GM19468 (cell line): ENCODE measurements around the gene RB1.
"Not testable (repeated sequence)": the region's sequence is repeated elsewhere in the genome, so short reads cannot be mapped to it uniquely, and the experiment has no call there.

Experiments
- ATAC-seq: cut with Tn5 transposase; IDR thresholded peaks from one replicate; pipeline ENCODE4 v1.9.1; 2021; ENCODE audit warnings: mild to moderate bottlenecking, moderate library complexity, moderate number of reproducible peaks; ENCODE audit not compliant: unreplicated experiment; ENCODE audit errors: extremely low read depth

RB1 gene

DNA sequence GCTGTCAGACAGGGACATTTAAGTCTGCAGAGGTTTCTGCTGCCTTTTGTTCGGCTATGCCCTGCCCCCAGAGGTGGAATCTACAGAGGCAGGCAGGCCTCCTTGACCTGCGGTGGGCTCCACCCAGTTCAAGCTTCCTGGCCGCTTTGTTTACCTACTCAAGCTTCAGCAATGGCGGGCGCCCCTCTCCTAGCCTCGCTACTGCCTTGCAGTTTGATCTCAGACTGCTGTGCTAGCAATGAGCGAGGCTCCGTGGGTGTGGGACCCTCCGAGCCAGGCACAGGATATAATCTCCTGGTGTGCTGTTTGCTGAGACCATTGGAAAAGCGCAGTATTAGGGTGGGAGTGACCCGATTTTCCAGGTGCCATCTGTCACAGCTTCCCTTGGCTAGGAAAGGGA lies 35.6 kb downstream of the RB1 start:
- not testable (repeated sequence) for ATAC-seq

DNA sequence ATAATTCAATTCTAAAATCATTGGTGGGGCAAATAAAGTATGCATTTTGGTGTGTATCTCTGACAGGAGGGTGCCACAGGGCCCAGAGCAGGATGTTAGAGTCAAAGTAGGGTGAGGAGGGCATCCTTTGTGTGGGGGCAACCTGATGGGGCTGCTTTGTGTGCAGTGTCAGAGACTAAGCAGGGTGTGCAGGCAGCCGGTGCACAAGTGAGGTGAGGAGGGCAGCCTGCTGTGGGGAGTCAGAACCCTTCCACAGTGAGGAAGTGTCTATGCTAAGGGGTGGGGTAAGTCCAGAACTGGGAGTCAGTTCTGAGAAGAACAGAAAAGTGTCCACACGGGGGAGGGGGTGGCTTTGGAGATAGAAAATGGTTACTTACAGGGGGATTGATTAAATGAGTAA lies 40.7 kb downstream of the RB1 start:
- no peak for ATAC-seq

DNA sequence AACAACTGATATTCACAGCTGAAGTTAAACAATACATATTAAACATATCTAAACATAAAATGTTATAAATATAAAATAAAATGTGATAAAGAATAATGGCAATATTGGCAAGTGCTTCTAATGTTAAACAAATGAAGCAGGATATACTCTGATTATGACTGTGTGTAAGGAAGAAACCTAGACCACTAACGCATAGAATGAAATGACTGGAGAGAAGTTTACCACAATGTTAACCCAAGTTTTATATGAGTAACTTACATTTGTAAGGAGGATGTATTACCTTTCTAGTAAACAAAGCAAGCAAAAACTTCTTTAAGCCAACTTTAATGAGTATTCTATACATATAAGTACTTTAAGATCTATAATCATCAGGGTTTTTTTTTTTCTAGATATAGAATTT lies 43.0 kb downstream of the RB1 start:
- ATAC-seq = no peak

DNA sequence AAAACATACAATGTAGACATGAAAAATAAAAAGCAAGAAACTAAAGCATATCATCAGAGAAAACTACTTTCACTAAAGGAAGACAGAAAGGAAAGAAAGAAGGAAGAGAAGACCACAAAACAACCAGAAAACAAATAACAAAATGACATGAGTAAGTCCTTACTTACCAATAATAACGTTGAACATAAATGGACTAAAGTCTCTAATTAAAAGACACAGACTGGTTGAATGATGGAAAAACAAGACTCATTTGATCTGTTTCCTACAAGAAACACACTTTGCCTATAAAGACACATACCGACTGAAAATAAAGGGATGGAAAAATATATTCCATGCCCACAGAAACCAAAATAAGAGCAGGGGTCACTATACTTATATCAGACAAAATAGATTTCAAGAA lies 46.0 kb downstream of the RB1 start:
- ATAC-seq = no peak

DNA sequence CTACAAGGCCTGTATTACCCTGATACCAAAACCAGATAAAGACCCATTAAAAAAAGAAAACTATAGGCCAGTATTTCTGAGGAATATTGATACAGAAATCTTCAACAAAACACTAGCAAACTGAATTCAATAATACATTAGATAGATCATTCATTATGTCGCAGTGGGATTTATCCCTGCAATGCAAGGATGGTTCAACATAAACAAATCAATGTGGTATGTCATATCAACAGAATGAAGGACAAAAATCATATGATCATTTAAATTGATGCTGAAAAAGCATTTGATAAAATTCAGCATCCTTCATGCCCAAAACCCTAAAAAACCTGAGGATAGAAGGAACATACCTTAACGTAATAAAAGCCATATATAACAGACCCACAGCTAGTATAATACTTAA lies 50.0 kb downstream of the RB1 start:
- ATAC-seq = no peak

DNA sequence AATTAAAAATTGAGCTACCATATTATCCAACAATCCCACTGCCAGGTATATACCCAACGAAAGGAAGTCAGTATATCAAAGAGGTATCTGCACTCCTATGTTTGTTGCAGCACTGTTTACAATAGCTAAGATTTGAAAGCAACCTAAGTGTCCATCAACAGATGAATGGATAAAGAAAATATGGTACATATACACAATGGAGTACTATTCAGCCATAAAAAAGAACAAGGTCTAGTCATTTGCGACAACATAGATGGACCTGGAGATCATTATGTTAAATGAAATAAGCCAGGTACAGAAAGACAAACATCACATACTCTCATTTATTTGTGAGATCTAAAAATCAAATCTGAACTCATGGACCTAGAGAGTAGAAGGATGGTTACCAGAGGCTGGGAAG lies 52.0 kb downstream of the RB1 start:
- ATAC-seq = not testable (repeated sequence)

DNA sequence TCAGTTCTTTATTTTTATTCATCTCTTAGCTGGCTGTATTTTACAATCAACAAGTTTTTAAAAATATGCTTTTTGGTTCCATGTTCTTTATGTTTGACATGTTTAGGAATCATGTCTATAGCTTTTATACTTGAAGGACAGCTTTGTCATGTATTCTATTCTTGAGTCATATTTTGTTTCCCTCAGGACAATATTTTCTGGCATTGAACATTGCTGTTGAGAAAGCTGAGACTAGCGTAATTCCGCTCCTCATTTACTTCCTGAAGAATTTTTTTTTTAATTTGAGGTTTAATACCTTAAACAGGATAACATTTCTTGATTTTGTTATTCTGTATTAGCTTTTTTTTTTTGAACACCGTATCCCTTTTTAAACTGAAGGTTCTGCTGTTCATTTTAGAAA lies 53.2 kb downstream of the RB1 start:
- ATAC-seq = no peak

DNA sequence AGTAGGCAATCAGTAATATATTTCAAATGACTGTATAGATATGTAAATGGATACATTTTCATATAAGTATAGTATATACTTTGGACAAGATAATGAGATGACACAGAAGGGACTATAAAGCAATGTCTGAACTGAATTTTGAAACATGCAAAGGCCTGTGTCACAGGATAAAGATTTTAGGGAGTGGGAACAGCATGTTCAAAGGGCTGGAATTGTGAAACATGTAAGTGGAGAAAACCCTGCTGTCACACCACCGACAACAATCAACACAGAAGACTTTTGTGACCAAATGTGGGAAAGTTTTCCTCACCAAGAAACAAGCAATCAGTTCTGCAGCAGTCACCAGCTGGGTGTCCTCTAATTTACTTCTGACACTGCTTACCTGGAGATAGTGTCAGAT lies 66.4 kb downstream of the RB1 start:
- no peak for ATAC-seq

DNA sequence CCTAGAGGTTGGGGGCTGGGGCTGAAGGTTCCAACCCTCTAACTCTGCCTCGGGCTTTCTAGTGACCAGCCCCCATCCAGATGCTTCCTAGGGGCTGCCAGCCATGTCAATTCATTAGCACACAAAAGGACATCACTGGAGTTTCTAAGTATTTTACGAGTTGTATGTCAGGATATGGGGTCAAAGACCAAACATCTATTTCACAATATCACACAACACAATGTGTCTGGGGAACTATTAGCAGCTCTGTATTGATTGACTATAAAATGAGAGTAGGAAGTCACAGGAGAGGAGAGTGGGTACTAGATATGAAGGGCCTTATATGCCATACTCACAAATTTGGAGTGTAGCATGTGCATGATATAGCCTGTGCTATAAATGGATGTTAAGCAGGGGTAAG lies 67.3 kb downstream of the RB1 start:
- no peak for ATAC-seq

DNA sequence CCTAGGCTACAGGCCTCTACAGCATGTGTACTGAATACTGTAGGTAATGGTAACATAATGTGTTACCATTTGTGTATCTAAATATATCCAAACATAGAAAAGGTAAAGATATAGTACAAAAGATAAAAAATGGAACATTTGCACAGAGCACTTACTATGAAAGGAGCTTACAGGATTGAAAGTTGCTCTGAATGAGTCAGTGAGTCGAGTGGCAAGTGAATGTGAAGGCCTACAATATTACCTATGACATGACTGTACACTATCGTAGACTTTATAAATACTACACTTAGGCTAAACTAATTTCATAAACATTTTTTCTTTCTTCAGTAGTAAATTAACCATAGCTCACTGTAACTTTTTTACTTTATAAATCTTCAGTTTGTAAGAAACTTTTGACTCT lies 74.3 kb downstream of the RB1 start:
- ATAC-seq = no peak

DNA sequence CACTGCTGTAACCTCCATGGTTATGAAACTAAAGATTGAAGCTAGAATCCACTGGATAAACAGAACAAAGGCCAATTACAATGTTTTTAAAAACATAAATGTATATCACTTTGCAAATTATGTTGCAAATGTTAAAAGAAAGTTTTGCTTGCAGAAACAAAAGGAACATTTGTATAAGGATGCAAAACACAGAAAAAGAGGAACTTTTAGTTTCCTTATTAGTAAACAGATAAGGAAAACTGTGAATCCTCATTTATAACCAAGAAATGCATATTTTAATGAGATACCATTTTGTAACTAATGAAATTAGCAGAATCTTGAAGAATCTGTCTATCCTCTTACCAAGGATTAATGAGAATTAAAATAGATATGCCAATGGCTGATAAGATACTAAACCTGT lies 77.0 kb downstream of the RB1 start:
- no peak for ATAC-seq

DNA sequence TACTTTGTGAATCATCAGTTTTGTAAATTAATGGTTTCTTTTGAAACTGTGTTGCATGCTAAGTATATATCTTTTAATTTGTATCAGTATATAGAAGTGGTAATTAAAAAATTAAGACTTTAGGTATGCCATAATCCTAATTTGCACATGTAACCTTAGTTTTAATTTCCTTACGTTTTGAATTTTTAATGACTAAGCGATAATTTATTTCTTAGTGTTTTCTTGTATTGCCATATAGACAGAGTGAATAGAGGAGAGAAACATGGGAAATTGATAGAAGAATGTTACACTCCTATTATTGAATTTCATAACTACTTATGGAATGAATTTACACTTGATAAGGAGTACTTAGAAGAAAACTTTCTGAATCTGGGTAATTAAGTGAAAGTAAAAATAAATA lies 79.8 kb downstream of the RB1 start:
- ATAC-seq = no peak

DNA sequence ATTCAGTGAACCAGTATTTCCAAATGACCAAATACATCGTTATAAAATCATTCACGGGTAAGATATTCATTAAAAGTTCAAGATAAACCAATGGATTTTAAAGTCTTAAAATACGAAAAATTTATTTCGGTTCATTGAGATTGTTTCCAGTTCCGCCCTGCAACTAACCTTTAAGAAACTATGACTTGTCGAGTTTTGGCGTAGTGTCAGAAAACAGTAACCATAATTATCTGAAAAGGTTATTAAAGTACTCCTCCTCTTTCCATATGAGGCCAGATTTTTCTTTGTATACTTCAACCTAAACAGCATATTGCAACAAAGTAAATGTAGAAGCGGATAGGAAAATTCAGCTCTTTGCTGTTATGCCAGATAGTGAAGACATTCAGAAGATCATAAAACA lies 83.3 kb downstream of the RB1 start:
- no peak for ATAC-seq

DNA sequence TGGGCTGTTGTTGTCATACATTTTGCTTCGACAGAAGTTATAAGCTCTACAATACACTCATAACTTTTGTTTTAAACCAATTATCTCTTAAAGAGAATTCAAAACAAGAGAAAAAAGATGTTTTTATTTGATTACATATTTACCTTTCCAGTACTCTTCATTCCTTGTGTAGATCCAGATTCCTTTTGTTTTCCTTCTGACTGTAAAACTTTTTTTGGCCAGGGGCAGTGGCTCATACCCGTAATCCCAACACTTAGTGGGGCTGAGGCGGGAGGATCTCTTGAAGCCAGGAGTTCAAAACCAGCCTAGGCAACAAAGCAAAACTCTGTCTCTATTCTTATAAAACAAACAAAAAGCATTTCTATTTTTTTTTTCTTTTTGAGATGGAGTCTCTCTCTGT lies 87.7 kb downstream of the RB1 start:
- no peak for ATAC-seq

DNA sequence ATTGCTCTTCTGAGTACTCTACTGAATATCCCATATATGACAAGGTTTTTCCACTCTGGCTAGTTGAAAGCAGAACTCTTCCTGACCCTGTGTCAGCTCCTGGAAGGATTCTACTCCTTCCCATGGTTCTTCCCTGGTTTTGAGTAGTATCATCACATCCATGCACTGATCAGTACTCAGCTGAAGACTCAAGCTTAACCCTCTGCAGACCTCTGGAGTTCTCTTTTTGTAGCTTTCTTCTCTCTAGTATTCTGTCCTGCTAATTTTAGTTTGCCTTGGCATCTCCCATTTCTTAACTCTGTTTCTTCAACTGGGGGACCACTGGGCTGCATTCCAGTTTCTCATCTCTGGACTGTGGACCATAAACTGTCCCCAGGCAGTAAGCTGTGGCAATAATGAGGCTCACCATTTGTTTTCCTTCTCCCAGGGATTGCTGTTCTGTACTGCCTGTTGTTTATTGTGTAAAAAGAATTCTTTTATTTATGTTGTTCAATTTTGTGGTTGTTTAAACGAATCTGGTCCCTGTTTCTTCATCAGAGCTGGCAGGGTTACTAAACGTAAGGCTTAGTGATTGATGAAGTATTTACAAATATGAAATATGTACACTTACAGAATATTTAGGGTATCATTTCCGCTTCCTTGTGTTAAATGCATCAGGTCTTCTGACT lies 89.6 kb downstream of the RB1 start:
- no peak for ATAC-seq

DNA sequence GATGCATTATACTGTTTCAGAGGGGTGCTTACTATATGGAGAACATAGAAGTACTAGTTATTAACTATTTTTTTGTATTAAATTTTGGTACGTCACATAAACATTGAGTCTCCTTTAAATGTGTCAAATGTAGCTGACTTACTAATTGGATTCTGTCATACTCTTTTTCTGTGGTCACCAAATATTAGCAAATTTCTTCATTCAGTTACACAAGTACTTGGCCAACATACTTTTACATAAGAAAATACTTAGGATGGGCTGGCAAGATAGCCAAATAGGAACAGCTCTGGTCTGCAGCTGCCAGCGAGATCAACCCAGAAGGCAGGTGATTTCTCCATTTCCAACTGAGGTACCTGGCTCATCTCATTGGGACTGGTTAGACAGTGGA lies 90.1 kb downstream of the RB1 start:
- no peak for ATAC-seq

DNA sequence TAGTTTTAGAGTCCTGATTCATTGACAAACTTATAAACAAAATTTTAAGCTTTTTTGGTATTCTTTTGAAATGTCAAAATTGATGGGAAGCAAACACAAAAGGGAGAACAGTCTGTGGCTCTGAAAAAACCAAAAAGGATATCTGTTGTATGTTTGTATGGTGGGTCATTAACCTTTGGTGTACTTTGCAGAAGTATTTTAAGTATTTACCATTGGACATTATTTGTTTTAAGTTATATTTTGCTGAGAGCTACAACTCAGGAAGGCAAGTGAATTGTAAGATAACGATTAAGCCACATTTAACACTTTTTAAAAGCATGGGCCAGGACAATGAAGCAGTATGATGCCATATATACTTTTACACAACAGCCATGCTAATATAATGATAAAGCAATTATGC lies 94.2 kb downstream of the RB1 start:
- no peak for ATAC-seq

DNA sequence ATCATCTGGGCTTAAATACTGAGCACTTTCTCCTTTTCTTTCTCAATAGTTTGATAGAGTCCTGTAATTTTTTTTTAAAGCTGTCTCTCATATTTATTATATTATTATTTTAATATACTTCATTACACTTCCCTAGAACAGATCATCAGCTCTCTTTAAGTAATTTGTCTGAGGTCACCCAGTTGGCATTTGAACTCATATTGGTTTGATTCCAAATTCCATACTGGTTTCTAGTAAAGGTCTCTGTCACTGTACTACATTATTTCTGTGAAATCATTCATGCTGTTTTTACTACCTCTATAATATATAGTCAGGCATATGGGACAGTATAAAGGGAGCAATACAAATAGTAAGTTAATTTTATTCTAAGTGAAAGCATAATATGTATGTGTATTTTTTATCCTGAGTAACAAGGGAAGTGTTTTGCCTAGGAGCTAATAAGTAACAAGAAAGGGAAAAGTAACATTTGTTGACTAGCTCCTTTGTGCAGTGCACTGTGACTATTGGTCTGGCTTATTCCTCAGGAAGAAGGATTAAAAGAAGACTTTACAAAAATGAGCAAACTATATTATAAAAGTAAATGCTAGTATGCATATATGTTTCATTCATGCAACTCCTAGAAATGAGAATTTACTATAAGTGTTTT lies 95.0 kb downstream of the RB1 start:
- ATAC-seq = no peak

DNA sequence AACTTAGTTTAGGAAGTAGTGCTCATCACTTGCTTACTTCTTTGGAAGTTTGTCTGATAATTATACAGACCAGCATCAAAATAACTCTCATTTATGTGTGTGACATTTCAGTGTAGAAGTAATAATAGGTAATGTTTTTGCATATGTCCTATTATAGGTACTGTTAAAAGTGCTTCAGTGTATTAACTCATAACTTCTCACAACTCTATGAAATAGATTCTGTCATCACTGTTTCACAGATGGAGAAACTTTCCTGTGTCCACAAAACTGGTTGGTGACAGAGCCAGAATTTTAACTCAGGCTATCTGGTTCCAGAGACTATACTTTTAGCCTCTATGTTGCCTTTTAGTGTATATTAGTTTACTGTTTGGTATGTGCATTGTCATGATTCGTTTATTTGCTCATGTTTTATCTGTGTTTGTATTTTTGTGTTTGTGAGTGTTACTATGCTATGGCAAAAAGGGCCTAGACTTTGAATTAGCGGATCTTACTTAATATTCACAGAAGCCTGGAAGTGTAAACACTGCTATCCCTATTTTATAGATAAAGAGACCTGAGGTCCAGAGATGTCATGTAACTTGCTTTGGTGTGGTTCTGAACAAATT lies 96.6 kb downstream of the RB1 start:
- ATAC-seq = no peak

DNA sequence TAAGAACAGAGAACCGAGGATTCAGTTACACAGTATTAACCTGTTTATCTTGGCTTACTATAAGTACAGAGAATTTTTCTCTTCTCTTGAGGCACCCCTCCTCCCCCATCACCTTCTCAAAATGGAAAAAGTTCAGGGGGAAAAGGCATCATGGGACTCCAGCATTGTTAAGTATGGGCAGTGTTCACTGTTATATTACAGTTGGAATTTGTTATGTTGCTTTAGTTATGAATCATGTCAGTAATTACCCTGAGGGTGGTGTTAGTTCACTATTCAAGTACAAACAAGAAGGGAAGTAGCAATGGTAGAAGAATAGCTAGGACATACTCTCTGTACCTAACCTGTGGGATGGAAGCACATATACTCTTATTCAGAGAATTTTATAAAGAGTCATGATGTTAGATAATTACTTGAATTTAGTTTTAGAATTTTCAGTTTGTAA lies 97.3 kb downstream of the RB1 start:
- ATAC-seq = no peak

DNA sequence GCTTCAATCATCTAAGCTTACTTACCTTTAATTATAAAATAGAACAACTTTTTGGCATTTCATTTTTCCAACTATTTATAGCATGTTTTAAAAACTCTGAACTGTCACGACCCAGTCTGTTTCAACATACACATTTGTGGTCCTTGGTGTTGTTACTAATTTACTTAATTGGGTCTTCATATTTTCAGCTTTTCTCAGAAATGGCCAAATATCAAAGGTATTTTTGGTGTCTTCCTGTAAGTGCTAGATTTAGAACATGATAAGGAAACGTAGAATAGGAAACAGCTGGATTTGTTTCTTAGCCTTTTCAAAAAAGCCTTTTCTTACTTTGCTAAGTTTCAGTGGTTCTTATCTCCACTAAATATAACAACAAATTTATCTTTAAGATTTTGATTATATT lies 97.9 kb downstream of the RB1 start:
- ATAC-seq = no peak
